Measurements from ENCODE around the gene FIZ1.

Gene FIZ1

DNA sequence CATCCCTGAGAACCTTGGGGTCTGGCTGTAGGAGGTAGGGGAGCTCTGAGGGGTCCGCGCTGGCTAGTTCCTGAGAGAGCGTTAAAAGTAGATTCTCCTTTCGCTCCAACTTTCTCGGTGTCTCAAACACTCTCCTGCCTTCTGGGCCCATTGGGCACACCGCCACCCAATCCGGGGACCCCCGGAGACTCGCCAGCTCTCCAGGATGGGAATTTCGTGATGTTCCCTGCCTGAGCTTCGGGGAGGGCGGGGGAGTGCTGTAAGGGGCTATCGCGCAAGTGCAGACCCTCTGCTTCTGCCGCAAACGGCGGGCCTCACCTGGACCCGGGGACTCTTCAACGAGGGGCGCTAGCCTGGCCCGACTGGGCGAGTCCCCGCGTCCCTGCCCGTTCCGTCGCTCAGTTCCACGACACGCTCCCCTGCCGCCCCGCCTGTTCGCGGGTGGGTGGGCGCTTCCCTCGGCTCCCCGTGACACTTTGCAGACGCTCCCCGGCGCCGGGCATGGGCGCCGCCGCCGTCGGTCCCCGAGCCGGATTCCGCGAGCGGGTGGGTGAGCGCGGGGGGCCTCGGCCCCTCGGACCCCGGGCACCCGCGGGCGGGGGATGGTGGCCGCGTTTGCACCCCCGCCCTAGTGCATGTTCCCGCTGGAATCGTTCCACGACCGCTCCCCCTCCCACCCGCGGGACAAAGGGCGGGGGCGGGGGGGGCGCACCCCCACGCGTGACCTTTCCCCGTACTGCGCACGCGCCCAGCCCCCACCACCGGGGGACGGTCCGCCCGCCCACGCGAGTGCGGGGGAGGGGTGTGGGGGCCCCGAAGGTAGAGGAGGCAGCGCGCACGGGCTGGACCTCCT lies 48.6 kb upstream of the FIZ1 start, which contains the start of gene CCDC106 (continued):
- TF ChIP-seq, protein P1, sequence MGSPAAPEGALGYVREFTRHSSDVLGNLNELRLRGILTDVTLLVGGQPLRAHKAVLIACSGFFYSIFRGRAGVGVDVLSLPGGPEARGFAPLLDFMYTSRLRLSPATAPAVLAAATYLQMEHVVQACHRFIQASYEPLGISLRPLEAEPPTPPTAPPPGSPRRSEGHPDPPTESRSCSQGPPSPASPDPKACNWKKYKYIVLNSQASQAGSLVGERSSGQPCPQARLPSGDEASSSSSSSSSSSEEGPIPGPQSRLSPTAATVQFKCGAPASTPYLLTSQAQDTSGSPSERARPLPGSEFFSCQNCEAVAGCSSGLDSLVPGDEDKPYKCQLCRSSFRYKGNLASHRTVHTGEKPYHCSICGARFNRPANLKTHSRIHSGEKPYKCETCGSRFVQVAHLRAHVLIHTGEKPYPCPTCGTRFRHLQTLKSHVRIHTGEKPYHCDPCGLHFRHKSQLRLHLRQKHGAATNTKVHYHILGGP (tag by site-specific recombination; IDR thresholded peaks at IDR 0.05): no peak
- TF ChIP-seq ZNF184 (tag by site-specific recombination; IDR thresholded peaks at IDR 0.05) (0 out of 2 replicates have a peak, but pooled peaks have one; percentile 51), HOXC10 (CRISPR knock-in tag; IDR thresholded peaks at IDR 0.05) (0 out of 2 replicates have a peak, but pooled peaks have one; percentile 36), WT1 (tag by site-specific recombination; IDR thresholded peaks at IDR 0.05) (no peak), ZNF521 (tag by site-specific recombination; IDR thresholded peaks at IDR 0.05) (no peak), ZEB2 (tag by site-specific recombination; IDR thresholded peaks at IDR 0.05) (peak; percentile 88), ZBTB11 (tag by site-specific recombination; conservative IDR thresholded peaks at IDR 0.05; ENCODE audit: low read depth) (peak; percentile 85), ZNF707 (tag by site-specific recombination; IDR thresholded peaks at IDR 0.05) (no peak), KLF9 (tag by site-specific recombination; IDR thresholded peaks at IDR 0.05; ENCODE audit: low read depth) (peak; percentile 69; the same call in 1 of the 2 replicates), GLIS1 (tag by site-specific recombination; IDR thresholded peaks at IDR 0.05) (peak; percentile 91), ZNF10 (tag by site-specific recombination; IDR thresholded peaks at IDR 0.05) (no peak), ZNF580 (tag by site-specific recombination; IDR thresholded peaks at IDR 0.05) (no peak), ZNF48 (tag by site-specific recombination; IDR thresholded peaks at IDR 0.05) (no peak), ZNF280D (tag by site-specific recombination; IDR thresholded peaks at IDR 0.05) (peak; percentile 40; the same call in 1 of the 2 replicates), ZNF658 (tag by site-specific recombination; IDR thresholded peaks at IDR 0.05) (no peak), SALL2 (tag by site-specific recombination; IDR thresholded peaks at IDR 0.05; ENCODE audit: borderline replicate concordance) (no peak), ATF2 (tag by site-specific recombination; IDR thresholded peaks at IDR 0.05; ENCODE audit: low read depth) (no peak), ZFP69B (tag by site-specific recombination; IDR thresholded peaks at IDR 0.05) (peak; percentile 59; the same call in 1 of the 2 replicates)
- TF ChIP-seq, protein P2, sequence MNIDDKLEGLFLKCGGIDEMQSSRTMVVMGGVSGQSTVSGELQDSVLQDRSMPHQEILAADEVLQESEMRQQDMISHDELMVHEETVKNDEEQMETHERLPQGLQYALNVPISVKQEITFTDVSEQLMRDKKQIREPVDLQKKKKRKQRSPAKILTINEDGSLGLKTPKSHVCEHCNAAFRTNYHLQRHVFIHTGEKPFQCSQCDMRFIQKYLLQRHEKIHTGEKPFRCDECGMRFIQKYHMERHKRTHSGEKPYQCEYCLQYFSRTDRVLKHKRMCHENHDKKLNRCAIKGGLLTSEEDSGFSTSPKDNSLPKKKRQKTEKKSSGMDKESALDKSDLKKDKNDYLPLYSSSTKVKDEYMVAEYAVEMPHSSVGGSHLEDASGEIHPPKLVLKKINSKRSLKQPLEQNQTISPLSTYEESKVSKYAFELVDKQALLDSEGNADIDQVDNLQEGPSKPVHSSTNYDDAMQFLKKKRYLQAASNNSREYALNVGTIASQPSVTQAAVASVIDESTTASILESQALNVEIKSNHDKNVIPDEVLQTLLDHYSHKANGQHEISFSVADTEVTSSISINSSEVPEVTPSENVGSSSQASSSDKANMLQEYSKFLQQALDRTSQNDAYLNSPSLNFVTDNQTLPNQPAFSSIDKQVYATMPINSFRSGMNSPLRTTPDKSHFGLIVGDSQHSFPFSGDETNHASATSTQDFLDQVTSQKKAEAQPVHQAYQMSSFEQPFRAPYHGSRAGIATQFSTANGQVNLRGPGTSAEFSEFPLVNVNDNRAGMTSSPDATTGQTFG (tag by site-specific recombination; IDR thresholded peaks at IDR 0.05; ENCODE audit: borderline replicate concordance): no peak
- TF ChIP-seq, protein P3, sequence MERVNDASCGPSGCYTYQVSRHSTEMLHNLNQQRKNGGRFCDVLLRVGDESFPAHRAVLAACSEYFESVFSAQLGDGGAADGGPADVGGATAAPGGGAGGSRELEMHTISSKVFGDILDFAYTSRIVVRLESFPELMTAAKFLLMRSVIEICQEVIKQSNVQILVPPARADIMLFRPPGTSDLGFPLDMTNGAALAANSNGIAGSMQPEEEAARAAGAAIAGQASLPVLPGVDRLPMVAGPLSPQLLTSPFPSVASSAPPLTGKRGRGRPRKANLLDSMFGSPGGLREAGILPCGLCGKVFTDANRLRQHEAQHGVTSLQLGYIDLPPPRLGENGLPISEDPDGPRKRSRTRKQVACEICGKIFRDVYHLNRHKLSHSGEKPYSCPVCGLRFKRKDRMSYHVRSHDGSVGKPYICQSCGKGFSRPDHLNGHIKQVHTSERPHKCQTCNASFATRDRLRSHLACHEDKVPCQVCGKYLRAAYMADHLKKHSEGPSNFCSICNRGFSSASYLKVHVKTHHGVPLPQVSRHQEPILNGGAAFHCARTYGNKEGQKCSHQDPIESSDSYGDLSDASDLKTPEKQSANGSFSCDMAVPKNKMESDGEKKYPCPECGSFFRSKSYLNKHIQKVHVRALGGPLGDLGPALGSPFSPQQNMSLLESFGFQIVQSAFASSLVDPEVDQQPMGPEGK (tag by site-specific recombination; IDR thresholded peaks at IDR 0.05): peak; percentile 98
- TF ChIP-seq, protein P4, sequence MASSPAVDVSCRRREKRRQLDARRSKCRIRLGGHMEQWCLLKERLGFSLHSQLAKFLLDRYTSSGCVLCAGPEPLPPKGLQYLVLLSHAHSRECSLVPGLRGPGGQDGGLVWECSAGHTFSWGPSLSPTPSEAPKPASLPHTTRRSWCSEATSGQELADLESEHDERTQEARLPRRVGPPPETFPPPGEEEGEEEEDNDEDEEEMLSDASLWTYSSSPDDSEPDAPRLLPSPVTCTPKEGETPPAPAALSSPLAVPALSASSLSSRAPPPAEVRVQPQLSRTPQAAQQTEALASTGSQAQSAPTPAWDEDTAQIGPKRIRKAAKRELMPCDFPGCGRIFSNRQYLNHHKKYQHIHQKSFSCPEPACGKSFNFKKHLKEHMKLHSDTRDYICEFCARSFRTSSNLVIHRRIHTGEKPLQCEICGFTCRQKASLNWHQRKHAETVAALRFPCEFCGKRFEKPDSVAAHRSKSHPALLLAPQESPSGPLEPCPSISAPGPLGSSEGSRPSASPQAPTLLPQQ (tag by site-specific recombination; IDR thresholded peaks at IDR 0.05): peak; percentile 83

Data from HEK293 (cell line).